GM19328 (cell line): ENCODE results near the gene SLC35A2.

Experiments
- ATAC-seq: cut with Tn5 transposase; IDR thresholded peaks from one replicate; pipeline ENCODE4 v1.9.1; 2021; ENCODE audit warnings: mild to moderate bottlenecking, moderate library complexity; ENCODE audit not compliant: unreplicated experiment

SLC35A2 gene

GRCh38 chrX:48911412-48912182, at the start of gene SLC35A2:
Gene SLC35A2, minus strand, starts transcription at chrX:48911646. Its CDS starts 10 bp downstream, at chrX:48911636.
- peak; percentile 53 for ATAC-seq

- ATAC-seq: no peak
Measured at GRCh38 chrX:48960291-48960690, 48.8 kb upstream of the SLC35A2 start.

- no peak for ATAC-seq
Measured at GRCh38 chrX:48958635-48959094, 47.2 kb upstream of the SLC35A2 start.

- peak; percentile 74 for ATAC-seq
Measured at GRCh38 chrX:48957827-48958634, 46.6 kb upstream of the SLC35A2 start.

- ATAC-seq: no peak
Measured at GRCh38 chrX:48957477-48957826, 46.0 kb upstream of the SLC35A2 start, which contains the start of gene OTUD5. Gene OTUD5, minus strand, starts transcription at chrX:48957607. Its CDS starts 37 bp downstream, at chrX:48957570.

- no peak for ATAC-seq
Measured at GRCh38 chrX:48956728-48957414, 45.4 kb upstream of the SLC35A2 start.

GRCh38 chrX:48948589-48948988, 37.1 kb upstream of the SLC35A2 start:
- no peak for ATAC-seq

- no peak for ATAC-seq
Measured at GRCh38 chrX:48945517-48946348, 34.3 kb upstream of the SLC35A2 start.

GRCh38 chrX:48942895-48943294, 31.4 kb upstream of the SLC35A2 start:
- ATAC-seq: no peak

- no peak for ATAC-seq
Measured at GRCh38 chrX:48940404-48940955, 29.0 kb upstream of the SLC35A2 start.

GRCh38 chrX:48939524-48940228, 28.2 kb upstream of the SLC35A2 start:
- ATAC-seq: no peak

- ATAC-seq: peak; percentile 43
Measured at GRCh38 chrX:48938721-48939425, 27.4 kb upstream of the SLC35A2 start.

GRCh38 chrX:48937054-48937907, 25.8 kb upstream of the SLC35A2 start:
- peak; percentile 52 for ATAC-seq

- ATAC-seq: no peak
Measured at GRCh38 chrX:48936429-48937053, 25.1 kb upstream of the SLC35A2 start.

- no peak for ATAC-seq
Measured at GRCh38 chrX:48935301-48935670, 23.8 kb upstream of the SLC35A2 start.

GRCh38 chrX:48934581-48935300, 23.3 kb upstream of the SLC35A2 start:
- ATAC-seq: no peak

- ATAC-seq: no peak
Measured at GRCh38 chrX:48933757-48934156, 22.3 kb upstream of the SLC35A2 start.
